OCI-LY3 (cell line): ENCODE results near the gene ATL1.
A peak's percentile ranks its signal among the peaks of the same experiment; 100 is the strongest.

ENCODE experiments used
- H2AFZ ChIP-seq: fragments of 200-600, 300-600 bp; shearing (Covaris generic); 2 replicates; pipeline ENCODE4 v1.6.0; 2014; ENCODE audit warnings: antibody characterized with exemption, low read depth, low read length
- H3K27ac ChIP-seq: fragments of 200-600, 300-600 bp; sonication (generic); 2 replicates; pipeline ENCODE4 v1.5.1; 2014; ENCODE audit warnings: mild to moderate bottlenecking, low read length, moderate library complexity, mixed read lengths
- H3K27me3 ChIP-seq: fragments of 200-600, 300-600 bp; sonication (generic); 2 replicates; pipeline ENCODE4 v1.6.1; 2014; ENCODE audit warnings: low read depth, low read length, mixed read lengths
- H3K36me3 ChIP-seq: fragments of 200-600, 300-600 bp; sonication (generic); replicated peaks from 2 replicates; pipeline ENCODE3; 2014; ENCODE audit warnings: low read depth, low read length, mixed read lengths
- H3K4me1 ChIP-seq: fragments of 300-600, 200-600 bp; sonication (generic); 2 replicates; pipeline ENCODE4 v1.6.1; 2014; ENCODE audit warnings: low read length, mixed read lengths
- H3K4me2 ChIP-seq: fragments of 200-600, 300-600 bp; sonication (generic); 2 replicates; pipeline ENCODE4 v1.6.1; 2014; ENCODE audit warnings: low read length, mixed read lengths
- H3K4me3 ChIP-seq: fragments of 300-600, 200-600 bp; sonication (generic); 2 replicates; pipeline ENCODE4 v1.5.1; 2014; ENCODE audit warnings: antibody characterized with exemption, mild to moderate bottlenecking, low read length, moderate library complexity
- H3K79me2 ChIP-seq: fragments of 300-600, 200-600 bp; shearing (Covaris generic); 2 replicates; pipeline ENCODE4 v1.6.1; 2014; ENCODE audit warnings: mild to moderate bottlenecking, low read length, mixed read lengths
- H3K9ac ChIP-seq: fragments of 300-600, 200-600 bp; shearing (Covaris generic); 2 replicates; pipeline ENCODE4 v1.6.0; 2014; ENCODE audit warnings: mild to moderate bottlenecking, low read length, moderate library complexity
- H3K9me3 ChIP-seq: fragments of 200-600, 300-600 bp; shearing (Covaris generic); 2 replicates; pipeline ENCODE4 v1.6.1; 2014; ENCODE audit warnings: low read length, mixed read lengths; ENCODE audit not compliant: insufficient read depth
- H4K20me1 ChIP-seq: fragments of 200-600, 300-600 bp; sonication (generic); 2 replicates; pipeline ENCODE4 v1.6.1; 2016; ENCODE audit warnings: low read length, mixed read lengths; ENCODE audit not compliant: insufficient read depth
- EZH2phosphoT487 ChIP-seq: fragments of 200-600 bp; shearing (Covaris generic); IDR thresholded peaks from 2 replicates; pipeline ENCODE4 v1.6.1; 2018; ENCODE audit warnings: antibody characterized with exemption, mixed run types, low read depth
- TF ChIP-seq, protein P1 (sequence below): fragments of 200-600, 300-600 bp; sonication (generic); IDR thresholded peaks from 2 replicates; pipeline ENCODE4 v1.5.1; 2014; ENCODE audit warnings: antibody characterized with exemption, low read length, low read depth

Gene ATL1

DNA sequence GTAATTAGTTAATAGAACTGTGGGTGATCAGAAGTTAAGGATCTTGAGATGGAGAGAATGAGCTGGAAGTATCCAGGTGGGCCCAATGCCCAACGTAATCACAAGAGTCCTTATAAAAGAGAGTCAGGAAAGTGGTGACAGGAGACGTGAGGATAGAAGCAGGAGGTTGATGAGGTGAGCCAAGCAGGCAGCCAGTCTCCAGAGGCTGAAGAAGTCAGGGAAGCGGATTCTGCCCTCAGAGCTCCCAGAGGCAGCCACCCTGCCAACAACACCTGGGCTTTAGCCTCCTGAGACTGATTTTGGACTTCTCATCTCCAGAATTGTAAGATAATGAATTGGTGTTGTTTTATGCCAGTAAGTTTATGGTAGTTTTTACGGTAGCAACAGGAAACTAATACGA lies 118.2 kb downstream of the ATL1 start:
- no peak overlapping the region for H3K27ac ChIP-seq
- no peak overlapping the region for H3K9ac ChIP-seq
- no peaks in the 10 kb centered on the region for H3K27me3 ChIP-seq
- H3K4me3 ChIP-seq: no peak overlapping the region
- no peak for TF ChIP-seq EZH2phosphoT487
- TF ChIP-seq, protein P1, sequence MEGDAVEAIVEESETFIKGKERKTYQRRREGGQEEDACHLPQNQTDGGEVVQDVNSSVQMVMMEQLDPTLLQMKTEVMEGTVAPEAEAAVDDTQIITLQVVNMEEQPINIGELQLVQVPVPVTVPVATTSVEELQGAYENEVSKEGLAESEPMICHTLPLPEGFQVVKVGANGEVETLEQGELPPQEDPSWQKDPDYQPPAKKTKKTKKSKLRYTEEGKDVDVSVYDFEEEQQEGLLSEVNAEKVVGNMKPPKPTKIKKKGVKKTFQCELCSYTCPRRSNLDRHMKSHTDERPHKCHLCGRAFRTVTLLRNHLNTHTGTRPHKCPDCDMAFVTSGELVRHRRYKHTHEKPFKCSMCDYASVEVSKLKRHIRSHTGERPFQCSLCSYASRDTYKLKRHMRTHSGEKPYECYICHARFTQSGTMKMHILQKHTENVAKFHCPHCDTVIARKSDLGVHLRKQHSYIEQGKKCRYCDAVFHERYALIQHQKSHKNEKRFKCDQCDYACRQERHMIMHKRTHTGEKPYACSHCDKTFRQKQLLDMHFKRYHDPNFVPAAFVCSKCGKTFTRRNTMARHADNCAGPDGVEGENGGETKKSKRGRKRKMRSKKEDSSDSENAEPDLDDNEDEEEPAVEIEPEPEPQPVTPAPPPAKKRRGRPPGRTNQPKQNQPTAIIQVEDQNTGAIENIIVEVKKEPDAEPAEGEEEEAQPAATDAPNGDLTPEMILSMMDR: no peak
- no peaks in the 10 kb centered on the region for H4K20me1 ChIP-seq
- peaks cover 23% of the 10 kb centered on the region for H3K4me1 ChIP-seq
- H3K9me3 ChIP-seq: no peaks in the 10 kb centered on the region
- peak overlapping the region; percentile 97 for H3K4me2 ChIP-seq
- H3K79me2 ChIP-seq: no peaks in the 10 kb centered on the region
- H2AFZ ChIP-seq: no peak overlapping the region
- H3K36me3 ChIP-seq: no peaks in the 10 kb centered on the region

DNA sequence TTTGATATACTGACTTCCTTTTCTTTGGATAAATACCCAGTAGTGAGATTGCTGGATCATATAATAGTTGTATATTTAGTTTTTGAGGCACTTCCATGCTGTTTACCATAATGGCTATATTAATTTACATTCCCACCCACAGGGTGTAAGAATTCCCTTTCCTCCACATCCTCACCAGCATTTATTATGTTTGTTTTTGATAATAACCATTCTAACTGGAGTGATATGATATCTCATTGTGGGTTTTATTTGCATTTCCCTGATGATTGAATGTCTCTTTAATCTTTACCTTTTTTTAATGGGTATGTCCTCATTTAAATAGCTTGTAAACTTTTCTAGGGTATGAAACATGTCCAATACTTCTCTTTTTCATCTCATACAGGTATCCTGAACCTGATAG lies 119.7 kb downstream of the ATL1 start:
- H3K4me2 ChIP-seq: no peak overlapping the region
- no peak overlapping the region for H3K4me3 ChIP-seq
- H3K9me3 ChIP-seq: no peaks in the 10 kb centered on the region
- no peak for TF ChIP-seq EZH2phosphoT487
- TF ChIP-seq, protein P1: no peak
- no peaks in the 10 kb centered on the region for H3K36me3 ChIP-seq
- H3K79me2 ChIP-seq: no peaks in the 10 kb centered on the region
- H3K4me1 ChIP-seq: peaks cover 23% of the 10 kb centered on the region
- no peaks in the 10 kb centered on the region for H3K27me3 ChIP-seq
- no peak overlapping the region for H3K27ac ChIP-seq
- H3K9ac ChIP-seq: no peak overlapping the region
- H2AFZ ChIP-seq: no peak overlapping the region
- H4K20me1 ChIP-seq: no peaks in the 10 kb centered on the region
